Fibroblast of lung (primary cell): ENCODE results near the gene SERTAD2. TPM values are rescaled to one million over a fixed set of nuclear protein-coding genes. Genes with fewer than 3 reads are reported as not detected.

Experiments used
- DNase-seq, 2 donors: peaks; one replicate each; pipeline versions ENCODE4 v3.0.0 to v3.0.0-alpha.2; 2010; ENCODE audit warnings: low read depth in 2 of 2
- H2AFZ ChIP-seq: 2 replicates; pipeline ENCODE4 v1.5.1; 2012; ENCODE audit warnings: low read length, control low read depth, inconsistent platforms
- H3K27ac ChIP-seq: 2 replicates; pipeline ENCODE4 v1.5.1; 2011; ENCODE audit warnings: low read length, control low read depth; ENCODE audit not compliant: insufficient read depth
- H3K27me3 ChIP-seq: 2 replicates; pipeline ENCODE4 v1.5.1; 2011; ENCODE audit warnings: mild to moderate bottlenecking, low read length; ENCODE audit not compliant: control insufficient read depth, insufficient read depth
- H3K36me3 ChIP-seq: 2 replicates; pipeline ENCODE4 v1.5.1; 2011; ENCODE audit warnings: low read length; ENCODE audit not compliant: control insufficient read depth, insufficient read depth
- H3K4me1 ChIP-seq: 2 replicates; pipeline ENCODE4 v1.5.1; 2011; ENCODE audit warnings: low read length; ENCODE audit not compliant: control insufficient read depth, insufficient read depth; ENCODE audit errors: extremely low read depth
- H3K4me2 ChIP-seq: 2 replicates; pipeline ENCODE4 v1.5.1; 2011; ENCODE audit warnings: low read length, control low read depth; ENCODE audit not compliant: insufficient read depth; ENCODE audit errors: extremely low read depth
- H3K4me3 ChIP-seq, 4 experiments: fragments of 200-600 bp in 1 of 4; sonication (generic) in 1 of 4; replicated peaks in 1 of 4; 2 replicates each; pipeline ENCODE4 v1.5.1; 2011 to 2016; ENCODE audit warnings: low read length in 4 of 4, low read depth in 3 of 4, mild to moderate bottlenecking in 3 of 4, control low read depth in 2 of 4, inconsistent platforms in 1 of 4, mixed read lengths in 1 of 4; ENCODE audit not compliant: insufficient read depth in 1 of 4; ENCODE audit errors: control extremely low read depth in 1 of 4
- H3K79me2 ChIP-seq: 2 replicates; pipeline ENCODE4 v1.5.1; 2012; ENCODE audit warnings: mild to moderate bottlenecking, low read length, inconsistent platforms; ENCODE audit not compliant: control insufficient read depth, insufficient read depth
- H3K9ac ChIP-seq: 2 replicates; pipeline ENCODE4 v1.5.1; 2011; ENCODE audit warnings: mild to moderate bottlenecking, low read length, control low read depth; ENCODE audit not compliant: insufficient read depth
- H3K9me3 ChIP-seq: 2 replicates; pipeline ENCODE4 v1.5.1; 2012; ENCODE audit warnings: low read depth, low read length; ENCODE audit not compliant: control insufficient read depth, insufficient read depth
- H4K20me1 ChIP-seq: 2 replicates; pipeline ENCODE4 v1.5.1; 2011; ENCODE audit warnings: low read length; ENCODE audit not compliant: control insufficient read depth, insufficient read depth; ENCODE audit errors: extremely low read depth
- EZH2 ChIP-seq: IDR thresholded peaks from 2 replicates; pipeline ENCODE4 v1.5.1; 2012; ENCODE audit warnings: low read length, control low read depth, mild to moderate bottlenecking; ENCODE audit errors: missing control alignments
- polyA plus RNA-seq, 2 donors: library from polyadenylated mRNA; depleted of rRNA in 1 of 2; stranded (reverse) in 1 of 2; unstranded in 1 of 2; fragments of >200 nt; gene quantifications; 2 replicates each; pipeline ENCODE4 v1.2.1, GENCODE V29; 2011 to 2012; ENCODE audit warnings: missing spikeins in 1 of 2
- total RNA-seq: library from RNA; depleted of rRNA; stranded (reverse); fragments of >200 nt; gene quantifications from 2 replicates; pipeline ENCODE4 v1.2.1, GENCODE V29; 2014
- TF ChIP-seq, protein P1 (sequence below), 2 donors: IDR thresholded peaks in 1 of 2; conservative IDR thresholded peaks in 1 of 2; 1 replicate in 1 of 2; 2 replicates in 1 of 2; pipeline ENCODE4 v1.5.1; 2011 to 2012; ENCODE audit warnings: low read length in 2 of 2, control low read depth in 1 of 2, inconsistent platforms in 1 of 2, low read depth in 1 of 2, mild to moderate bottlenecking in 1 of 2

SERTAD2 gene
- total and polyA plus RNA-seq, 2 donors (not counting 1 experiment from before 2014, with no cell fraction given): 15.2 to 16.5 TPM

DNA sequence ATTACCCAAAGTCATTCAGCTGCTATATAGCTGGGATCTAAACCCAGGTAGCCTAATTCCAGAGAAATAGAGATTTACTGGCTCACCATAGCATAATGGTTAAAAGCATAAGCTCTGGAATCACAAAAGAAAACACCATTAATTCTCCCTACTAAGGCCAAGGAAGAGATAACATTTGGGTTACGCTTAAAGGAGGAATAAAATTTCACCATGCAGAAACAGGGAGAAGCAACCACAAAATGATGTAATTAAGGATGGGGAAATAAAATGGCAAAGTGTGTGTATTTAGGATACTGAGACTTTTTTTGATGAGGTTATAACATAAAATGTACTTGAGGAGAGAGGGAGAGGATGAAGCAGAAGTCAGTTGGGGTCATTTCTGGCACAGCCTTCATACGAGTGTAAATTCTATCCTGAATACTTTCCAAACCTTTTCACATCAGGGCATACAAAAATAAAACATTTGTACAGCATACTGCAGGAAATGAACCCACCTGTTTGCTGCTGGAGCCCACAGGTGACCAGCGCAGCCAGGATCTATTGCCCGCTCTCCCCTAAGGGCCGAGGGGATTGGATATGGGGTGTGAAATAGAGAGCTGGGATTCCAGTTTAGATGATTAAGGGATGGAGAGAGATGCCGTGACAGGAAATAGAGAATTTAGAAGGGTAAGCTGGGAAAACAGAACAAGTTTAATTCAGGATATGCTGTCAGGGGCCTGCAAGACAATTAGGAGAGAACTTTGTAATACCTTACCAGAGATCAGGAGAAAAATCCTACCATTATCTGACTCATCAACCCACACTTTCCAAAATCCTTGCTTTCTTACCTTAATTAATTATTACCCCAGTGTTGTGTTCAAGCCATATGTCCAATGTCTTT lies 43.8 kb upstream of the SERTAD2 start:
- Histone ChIP-seq H3K4me2 (no peak overlapping the region), H4K20me1 (no peaks in the 10 kb centered on the region), H3K27me3 (no peaks in the 10 kb centered on the region), H3K9me3 (no peaks in the 10 kb centered on the region), H3K36me3 (no peaks in the 10 kb centered on the region), H2AFZ (no peak overlapping the region), H3K4me1 (peaks cover 2% of the 10 kb centered on the region), H3K27ac (no peak overlapping the region), H3K4me3 (no peak overlapping the region), H3K9ac (no peak overlapping the region), H3K79me2 (no peaks in the 10 kb centered on the region)
- peak; percentile 23 to 78 for DNase-seq
- TF ChIP-seq EZH2: no peak
- TF ChIP-seq, protein P1, sequence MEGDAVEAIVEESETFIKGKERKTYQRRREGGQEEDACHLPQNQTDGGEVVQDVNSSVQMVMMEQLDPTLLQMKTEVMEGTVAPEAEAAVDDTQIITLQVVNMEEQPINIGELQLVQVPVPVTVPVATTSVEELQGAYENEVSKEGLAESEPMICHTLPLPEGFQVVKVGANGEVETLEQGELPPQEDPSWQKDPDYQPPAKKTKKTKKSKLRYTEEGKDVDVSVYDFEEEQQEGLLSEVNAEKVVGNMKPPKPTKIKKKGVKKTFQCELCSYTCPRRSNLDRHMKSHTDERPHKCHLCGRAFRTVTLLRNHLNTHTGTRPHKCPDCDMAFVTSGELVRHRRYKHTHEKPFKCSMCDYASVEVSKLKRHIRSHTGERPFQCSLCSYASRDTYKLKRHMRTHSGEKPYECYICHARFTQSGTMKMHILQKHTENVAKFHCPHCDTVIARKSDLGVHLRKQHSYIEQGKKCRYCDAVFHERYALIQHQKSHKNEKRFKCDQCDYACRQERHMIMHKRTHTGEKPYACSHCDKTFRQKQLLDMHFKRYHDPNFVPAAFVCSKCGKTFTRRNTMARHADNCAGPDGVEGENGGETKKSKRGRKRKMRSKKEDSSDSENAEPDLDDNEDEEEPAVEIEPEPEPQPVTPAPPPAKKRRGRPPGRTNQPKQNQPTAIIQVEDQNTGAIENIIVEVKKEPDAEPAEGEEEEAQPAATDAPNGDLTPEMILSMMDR (conservative IDR thresholded peaks at IDR 0.05 in 1 of 2, IDR thresholded peaks at IDR 0.05 in 1 of 2; ENCODE audit: low read depth in 1 of 2, low read length in 2 of 2): no peak

DNA sequence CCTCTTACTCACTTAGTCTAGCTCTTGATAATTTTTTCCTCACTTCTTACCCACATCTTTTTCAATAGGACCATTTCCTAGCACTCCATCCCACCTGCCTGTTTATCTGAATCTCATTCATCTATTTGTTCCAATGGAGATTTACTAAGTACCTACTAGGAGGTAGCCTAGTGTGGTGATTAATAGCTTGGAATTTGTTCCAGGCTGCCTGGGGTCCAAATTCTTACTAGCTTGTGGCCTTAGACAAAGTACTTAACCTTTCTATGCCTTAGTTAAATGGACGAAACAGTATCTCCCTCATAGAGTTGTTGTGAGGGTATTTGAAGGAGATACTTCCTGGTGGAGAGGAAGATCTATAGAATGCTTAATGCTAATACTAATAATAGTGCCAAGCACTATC lies 42.9 kb upstream of the SERTAD2 start:
- Histone ChIP-seq H3K9me3 (no peaks in the 10 kb centered on the region), H3K36me3 (no peaks in the 10 kb centered on the region), H3K27me3 (no peaks in the 10 kb centered on the region), H4K20me1 (no peaks in the 10 kb centered on the region), H3K4me1 (peaks cover 2% of the 10 kb centered on the region), H3K27ac (no peak overlapping the region), H3K79me2 (no peaks in the 10 kb centered on the region), H3K9ac (no peak overlapping the region), H2AFZ (no peak overlapping the region), H3K4me3 (no peak overlapping the region), H3K4me2 (no peak overlapping the region)
- peak in 1 of 2 donors; percentile 40 for DNase-seq
- TF ChIP-seq, protein P1 (conservative IDR thresholded peaks at IDR 0.05 in 1 of 2, IDR thresholded peaks at IDR 0.05 in 1 of 2; ENCODE audit: low read depth in 1 of 2, low read length in 2 of 2): no peak
- no peak for TF ChIP-seq EZH2

DNA sequence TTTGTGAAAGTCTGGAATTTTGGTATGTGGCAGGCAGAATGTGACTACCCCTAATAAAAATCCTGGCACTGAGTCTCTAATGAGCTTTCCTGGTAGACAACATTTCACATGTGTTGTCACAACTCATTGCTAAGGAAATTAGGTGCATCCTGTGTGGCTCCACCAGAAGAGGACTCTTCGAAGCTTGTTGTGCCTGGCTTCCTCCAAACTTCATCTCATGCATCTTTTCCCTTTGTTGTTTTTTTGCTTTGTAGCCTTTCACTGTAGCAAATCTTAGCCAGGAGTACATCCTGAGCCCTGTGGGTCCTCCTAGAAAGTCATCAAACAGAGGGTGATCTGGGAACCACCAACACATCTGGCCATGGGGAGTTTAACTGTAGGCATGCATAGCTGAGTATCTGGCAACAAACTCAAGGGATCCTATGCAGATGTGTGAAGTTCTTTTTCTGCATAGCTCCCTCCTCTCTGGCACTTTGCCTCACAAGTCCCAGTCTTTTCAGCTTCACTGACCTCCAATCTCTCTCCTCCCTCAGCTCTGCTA lies 42.1 kb upstream of the SERTAD2 start:
- no peak for TF ChIP-seq EZH2
- TF ChIP-seq, protein P1 (conservative IDR thresholded peaks at IDR 0.05 in 1 of 2, IDR thresholded peaks at IDR 0.05 in 1 of 2; ENCODE audit: low read depth in 1 of 2, low read length in 2 of 2): no peak
- no peak overlapping the region for H2AFZ ChIP-seq
- DNase-seq: peak in 1 of 2 donors; percentile 65
- H3K27ac ChIP-seq: no peak overlapping the region
- H3K27me3 ChIP-seq: no peaks in the 10 kb centered on the region
- H3K9ac ChIP-seq: no peak overlapping the region
- no peak overlapping the region for H3K4me3 ChIP-seq
- no peaks in the 10 kb centered on the region for H4K20me1 ChIP-seq
- no peak overlapping the region for H3K4me2 ChIP-seq
- peaks cover 2% of the 10 kb centered on the region for H3K4me1 ChIP-seq
- no peaks in the 10 kb centered on the region for H3K9me3 ChIP-seq
- H3K36me3 ChIP-seq: no peaks in the 10 kb centered on the region
- H3K79me2 ChIP-seq: no peaks in the 10 kb centered on the region
